Neutrophil (primary cell): ENCODE data around the gene CLIP4.

Experiments
- H3K27ac ChIP-seq: fragments of 200-600 bp; sonication (generic); 2 replicates; pipeline ENCODE4 v1.5.1; 2016; ENCODE audit warnings: mild to moderate bottlenecking, moderate library complexity
- H3K27me3 ChIP-seq: fragments of 200-600 bp; sonication (generic); 2 replicates; pipeline ENCODE4 v1.6.0; 2016; ENCODE audit warnings: mild to moderate bottlenecking
- H3K36me3 ChIP-seq: fragments of 200-600 bp; sonication (generic); 2 replicates; pipeline ENCODE4 v1.5.1; 2017
- H3K4me1 ChIP-seq, 2 experiments: fragments of 200-600 bp in 1 of 2; sonication (generic) in 1 of 2; 1 replicate in 1 of 2; 2 replicates in 1 of 2; pipeline versions ENCODE4 v1.5.1 to v1.6.1; 2013 to 2016; ENCODE audit warnings: low read depth in 1 of 2, low read length in 1 of 2, mild to moderate bottlenecking in 1 of 2, moderate library complexity in 1 of 2; ENCODE audit not compliant: control insufficient read depth in 1 of 2, insufficient read depth in 1 of 2
- H3K4me3 ChIP-seq, 2 experiments: fragments of 200-600 bp in 1 of 2; sonication (generic) in 1 of 2; 1 replicate in 1 of 2; 2 replicates in 1 of 2; pipeline ENCODE4 v1.5.1; 2013 to 2016; ENCODE audit warnings: low read depth in 1 of 2, low read length in 1 of 2, mild to moderate bottlenecking in 1 of 2, moderate library complexity in 1 of 2
- H3K9me3 ChIP-seq: fragments of 200-600 bp; sonication (generic); 2 replicates; pipeline ENCODE4 v1.5.1; 2016
- CTCF ChIP-seq: fragments of 200-600 bp; sonication (generic); IDR thresholded peaks from 2 replicates; pipeline ENCODE4 v1.5.1; 2016; ENCODE audit warnings: antibody characterized with exemption

Gene CLIP4

GRCh38 chr2:29207352-29208148 lies 92.3 kb downstream of the CLIP4 start:
- H3K36me3 ChIP-seq: no peaks in the 10 kb centered on the region
- H3K9me3 ChIP-seq: no peaks in the 10 kb centered on the region
- no peaks in the 10 kb centered on the region for H3K4me1 ChIP-seq
- H3K27me3 ChIP-seq: no peaks in the 10 kb centered on the region
- TF ChIP-seq CTCF: no peak
- H3K4me3 ChIP-seq: no peak overlapping the region
- no peak overlapping the region for H3K27ac ChIP-seq

GRCh38 chr2:29209551-29209950 lies 94.3 kb downstream of the CLIP4 start:
- TF ChIP-seq CTCF: no peak
- no peak overlapping the region for H3K4me3 ChIP-seq
- H3K9me3 ChIP-seq: no peaks in the 10 kb centered on the region
- H3K4me1 ChIP-seq: no peaks in the 10 kb centered on the region
- H3K27me3 ChIP-seq: peaks cover 14% of the 10 kb centered on the region
- H3K27ac ChIP-seq: no peak overlapping the region
- H3K36me3 ChIP-seq: no peaks in the 10 kb centered on the region

- H3K27me3 ChIP-seq: peaks cover 14% of the 10 kb centered on the region
- no peaks in the 10 kb centered on the region for H3K9me3 ChIP-seq
- no peaks in the 10 kb centered on the region for H3K36me3 ChIP-seq
- no peak overlapping the region for H3K4me3 ChIP-seq
- TF ChIP-seq CTCF: no peak
- no peak overlapping the region for H3K27ac ChIP-seq
- H3K4me1 ChIP-seq: no peaks in the 10 kb centered on the region
Observed at GRCh38 chr2:29212009-29212408, 96.8 kb downstream of the CLIP4 start.

GRCh38 chr2:29213888-29214291 lies 98.7 kb downstream of the CLIP4 start:
- no peaks in the 10 kb centered on the region for H3K36me3 ChIP-seq
- no peaks in the 10 kb centered on the region for H3K4me1 ChIP-seq
- H3K4me3 ChIP-seq: no peak overlapping the region
- no peak overlapping the region for H3K27ac ChIP-seq
- peaks cover 21% of the 10 kb centered on the region for H3K27me3 ChIP-seq
- TF ChIP-seq CTCF: no peak
- H3K9me3 ChIP-seq: no peaks in the 10 kb centered on the region

- Histone ChIP-seq H3K27ac (no peak overlapping the region), H3K4me1 (no peaks in the 10 kb centered on the region), H3K9me3 (no peaks in the 10 kb centered on the region), H3K4me3 (no peak overlapping the region), H3K27me3 (peaks cover 25% of the 10 kb centered on the region), H3K36me3 (no peaks in the 10 kb centered on the region)
- TF ChIP-seq CTCF: no peak
Observed at GRCh38 chr2:29215073-29215472, 99.9 kb downstream of the CLIP4 start.
